GM21528 (cell line): ENCODE data around the gene KL.

Experiments used
- ATAC-seq: cut with Tn5 transposase; IDR thresholded peaks from one replicate; pipeline ENCODE4 v1.9.1; 2021; ENCODE audit warnings: mild to moderate bottlenecking, moderate library complexity; ENCODE audit not compliant: unreplicated experiment, low FRiP score

KL gene

GRCh38 chr13:33003458-33004019 lies 12.7 kb upstream of the KL start:
- no peak for ATAC-seq

GRCh38 chr13:33004511-33004910 lies 11.7 kb upstream of the KL start:
- no peak for ATAC-seq

GRCh38 chr13:33006134-33006533 lies 10.1 kb upstream of the KL start:
- ATAC-seq, result no peak

- ATAC-seq, result no peak
These were observed 9.6 kb upstream of the KL start for GRCh38 chr13:33006638-33007037.

- no peak for ATAC-seq
These were observed 9.0 kb upstream of the KL start for GRCh38 chr13:33007237-33007636.

GRCh38 chr13:33007950-33008349 lies 8.3 kb upstream of the KL start:
- ATAC-seq, result no peak

GRCh38 chr13:33008946-33009722 lies 7.1 kb upstream of the KL start:
- no peak for ATAC-seq

GRCh38 chr13:33011828-33012470 lies 4.3 kb upstream of the KL start:
- ATAC-seq, result no peak

GRCh38 chr13:33014291-33014690 lies 1.9 kb upstream of the KL start:
- no peak for ATAC-seq

GRCh38 chr13:33015241-33015668 lies 968 bp upstream of the KL start:
- ATAC-seq, result no peak

- ATAC-seq, result no peak
These were observed 366 bp upstream of the KL start for GRCh38 chr13:33015791-33016323.

GRCh38 chr13:33017323-33017929 lies 1.2 kb downstream of the KL start:
- ATAC-seq, result peak; percentile 79

GRCh38 chr13:33018886-33019285 lies 2.7 kb downstream of the KL start:
- ATAC-seq, result no peak

GRCh38 chr13:33022986-33023385 lies 6.8 kb downstream of the KL start:
- ATAC-seq, result no peak

- ATAC-seq, result no peak
These were observed 9.1 kb downstream of the KL start for GRCh38 chr13:33025220-33025744.

- no peak for ATAC-seq
These were observed 10.4 kb downstream of the KL start for GRCh38 chr13:33026489-33027152.

- no peak for ATAC-seq
These were observed 12.4 kb downstream of the KL start for GRCh38 chr13:33028620-33029019.

- no peak for ATAC-seq
These were observed 15.1 kb downstream of the KL start for GRCh38 chr13:33031277-33031676.

GRCh38 chr13:33032037-33032625 lies 15.9 kb downstream of the KL start:
- ATAC-seq, result no peak
